ENCODE results near the gene ARID4B.

ARID4B gene

DNA sequence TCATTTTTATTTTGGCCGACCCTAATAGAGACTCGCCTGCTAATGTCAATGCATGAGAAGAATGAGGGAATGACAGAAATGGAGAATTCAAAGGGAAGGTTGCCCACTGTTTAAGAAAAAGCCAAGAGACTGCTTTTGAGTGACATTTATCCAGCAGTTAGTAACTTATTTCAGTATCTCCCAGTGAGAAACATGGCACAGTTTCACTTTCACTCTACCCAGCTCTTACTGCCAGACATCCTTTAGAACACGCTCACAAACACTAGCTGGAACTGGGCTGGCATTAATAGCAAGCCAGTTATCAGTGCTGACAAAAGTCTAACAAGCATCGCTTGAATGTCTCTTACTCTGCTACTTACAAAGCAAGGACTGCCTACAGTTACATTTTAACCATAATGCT is 8.9 kb upstream of the ARID4B start:
- H3K27me3 ChIP-seq (ENCODE audit: low read length), result no peaks in the 10 kb centered on the region
- no peaks in the 10 kb centered on the region for H3K9me2 ChIP-seq (replicated peaks; ENCODE audit: insufficient read depth, low read length)
- peaks cover 7% of the 10 kb centered on the region; the same call in 1 of the 2 replicates for H3K36me3 ChIP-seq (ENCODE audit: low read length)
- H3K4me3 ChIP-seq (ENCODE audit: insufficient read depth, low read length, poor library complexity, severe bottlenecking), result no peak overlapping the region
- H3K9me3 ChIP-seq (ENCODE audit: insufficient read depth, low read length), result no peaks in the 10 kb centered on the region
- no peak overlapping the region for H3K27ac ChIP-seq (ENCODE audit: low read depth, low read length)
- no peaks in the 10 kb centered on the region for H4K20me1 ChIP-seq (ENCODE audit: low read depth, low read length)
- H2AFZ ChIP-seq (ENCODE audit: low read depth, low read length, severe bottlenecking), result no peak overlapping the region
- H3K9ac ChIP-seq (ENCODE audit: low read length), result no peak overlapping the region
- TF ChIP-seq, protein P1, sequence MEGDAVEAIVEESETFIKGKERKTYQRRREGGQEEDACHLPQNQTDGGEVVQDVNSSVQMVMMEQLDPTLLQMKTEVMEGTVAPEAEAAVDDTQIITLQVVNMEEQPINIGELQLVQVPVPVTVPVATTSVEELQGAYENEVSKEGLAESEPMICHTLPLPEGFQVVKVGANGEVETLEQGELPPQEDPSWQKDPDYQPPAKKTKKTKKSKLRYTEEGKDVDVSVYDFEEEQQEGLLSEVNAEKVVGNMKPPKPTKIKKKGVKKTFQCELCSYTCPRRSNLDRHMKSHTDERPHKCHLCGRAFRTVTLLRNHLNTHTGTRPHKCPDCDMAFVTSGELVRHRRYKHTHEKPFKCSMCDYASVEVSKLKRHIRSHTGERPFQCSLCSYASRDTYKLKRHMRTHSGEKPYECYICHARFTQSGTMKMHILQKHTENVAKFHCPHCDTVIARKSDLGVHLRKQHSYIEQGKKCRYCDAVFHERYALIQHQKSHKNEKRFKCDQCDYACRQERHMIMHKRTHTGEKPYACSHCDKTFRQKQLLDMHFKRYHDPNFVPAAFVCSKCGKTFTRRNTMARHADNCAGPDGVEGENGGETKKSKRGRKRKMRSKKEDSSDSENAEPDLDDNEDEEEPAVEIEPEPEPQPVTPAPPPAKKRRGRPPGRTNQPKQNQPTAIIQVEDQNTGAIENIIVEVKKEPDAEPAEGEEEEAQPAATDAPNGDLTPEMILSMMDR (IDR thresholded peaks at IDR 0.05; ENCODE audit: insufficient read depth, low read length, poor library complexity, severe bottlenecking), result no peak
- H3K79me2 ChIP-seq (ENCODE audit: insufficient read depth, low read length), result peaks cover 35% of the 10 kb centered on the region
- no peaks in the 10 kb centered on the region for H3F3A ChIP-seq (ENCODE audit: insufficient read depth)
- no peak overlapping the region for H3K4me2 ChIP-seq (ENCODE audit: low read depth, low read length, poor library complexity, severe bottlenecking)

DNA sequence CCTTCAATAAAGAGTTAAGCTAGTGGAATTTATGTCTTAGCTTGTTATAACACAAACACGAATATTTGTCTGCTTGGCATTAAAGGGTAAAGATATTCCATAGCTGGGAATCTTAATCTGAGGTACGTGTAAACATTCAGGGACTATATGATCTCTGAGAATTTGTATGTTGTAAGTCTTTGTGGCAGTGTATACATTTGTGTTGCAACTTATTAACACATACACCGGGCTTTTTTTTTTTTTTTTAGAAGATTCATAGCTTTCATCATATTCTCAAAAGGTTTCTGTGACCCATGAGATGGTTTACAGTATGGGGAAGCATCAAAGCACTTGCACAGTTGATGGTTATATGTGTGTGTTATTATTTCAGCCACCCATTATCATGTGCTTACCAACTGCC is 3.4 kb upstream of the ARID4B start:
- H3K4me3 ChIP-seq (ENCODE audit: insufficient read depth, low read length, poor library complexity, severe bottlenecking), result peak overlapping the region; percentile 60
- H3K27me3 ChIP-seq (ENCODE audit: low read length), result no peaks in the 10 kb centered on the region
- H3F3A ChIP-seq (ENCODE audit: insufficient read depth), result peaks cover 13% of the 10 kb centered on the region
- H3K9me2 ChIP-seq (replicated peaks; ENCODE audit: insufficient read depth, low read length), result no peaks in the 10 kb centered on the region
- H3K27ac ChIP-seq (ENCODE audit: low read depth, low read length), result no peak overlapping the region
- TF ChIP-seq, protein P1 (IDR thresholded peaks at IDR 0.05; ENCODE audit: insufficient read depth, low read length, poor library complexity, severe bottlenecking), result no peak
- TF ChIP-seq EZH2phosphoT487 (conservative IDR thresholded peaks at IDR 0.05; ENCODE audit: low read length), result no peak
- H3K4me2 ChIP-seq (ENCODE audit: low read depth, low read length, poor library complexity, severe bottlenecking), result peak overlapping the region; percentile 95
- no peak overlapping the region for H2AFZ ChIP-seq (ENCODE audit: low read depth, low read length, severe bottlenecking)
- peak overlapping the region; percentile 74; the same call in 1 of the 2 replicates for H3K9ac ChIP-seq (ENCODE audit: low read length)
- no peaks in the 10 kb centered on the region; the same call in 1 of the 2 replicates for H3K36me3 ChIP-seq (ENCODE audit: low read length)
- peaks cover 80% of the 10 kb centered on the region for H3K79me2 ChIP-seq (ENCODE audit: insufficient read depth, low read length)
- no peaks in the 10 kb centered on the region for H3K9me3 ChIP-seq (ENCODE audit: insufficient read depth, low read length)
- no peaks in the 10 kb centered on the region for H4K20me1 ChIP-seq (ENCODE audit: low read depth, low read length)

DNA sequence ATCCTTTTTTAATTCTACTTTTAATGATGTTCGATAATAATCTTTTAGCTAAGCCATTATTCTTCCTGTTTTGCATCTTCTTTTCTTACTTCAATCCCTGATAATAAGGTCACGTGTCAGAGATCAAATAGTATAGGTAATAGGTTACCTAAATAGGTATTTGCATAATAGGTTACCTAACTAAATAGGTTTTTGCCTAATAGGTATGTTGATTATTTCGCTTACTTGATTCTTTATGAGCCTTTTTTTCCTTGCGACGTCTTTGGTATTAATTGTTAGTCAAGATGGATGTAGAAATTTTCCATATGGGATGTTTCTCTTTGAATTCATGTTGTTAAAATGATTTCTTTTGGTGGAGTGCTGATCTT is 2.9 kb upstream of the ARID4B start:
- Histone ChIP-seq H3K36me3 (ENCODE audit: low read length) (no peaks in the 10 kb centered on the region; the same call in 1 of the 2 replicates), H3K9me3 (ENCODE audit: insufficient read depth, low read length) (no peaks in the 10 kb centered on the region), H2AFZ (ENCODE audit: low read depth, low read length, severe bottlenecking) (no peak overlapping the region), H3K4me3 (ENCODE audit: insufficient read depth, low read length, poor library complexity, severe bottlenecking) (peak overlapping the region; percentile 60), H3K27ac (ENCODE audit: low read depth, low read length) (peak overlapping the region; percentile 66), H4K20me1 (ENCODE audit: low read depth, low read length) (peaks cover 4% of the 10 kb centered on the region; the same call in 1 of the 2 replicates), H3K79me2 (ENCODE audit: insufficient read depth, low read length) (peaks cover 85% of the 10 kb centered on the region), H3K9me2 (replicated peaks; ENCODE audit: insufficient read depth, low read length) (no peaks in the 10 kb centered on the region), H3F3A (ENCODE audit: insufficient read depth) (peaks cover 18% of the 10 kb centered on the region), H3K4me2 (ENCODE audit: low read depth, low read length, poor library complexity, severe bottlenecking) (peak overlapping the region; percentile 95), H3K27me3 (ENCODE audit: low read length) (no peaks in the 10 kb centered on the region), H3K9ac (ENCODE audit: low read length) (peak overlapping the region; percentile 74)
- TF ChIP-seq, protein P1 (IDR thresholded peaks at IDR 0.05; ENCODE audit: insufficient read depth, low read length, poor library complexity, severe bottlenecking), result no peak
- TF ChIP-seq EZH2phosphoT487 (conservative IDR thresholded peaks at IDR 0.05; ENCODE audit: low read length), result no peak
